Measurements from ENCODE around the gene WDR86. TPM values are rescaled to one million over a fixed set of nuclear protein-coding genes. Genes with fewer than 3 reads are reported as not detected.

WDR86 gene
- total and polyA plus RNA-seq, 2 of the 8 experiments (the other 6 are each of a cell fraction or from before 2014, with no cell fraction given): 12.7 to 15.8 TPM

- TF ChIP-seq CHD7 (IDR thresholded peaks at IDR 0.05; ENCODE audit: insufficient replicate concordance, low read length) (no peak), SIN3A (conservative IDR thresholded peaks at IDR 0.05 in 1 of 2, IDR thresholded peaks at IDR 0.05 in 1 of 2; ENCODE audit: low read depth in 1 of 2, low read length in 2 of 2) (no peak), POLR2AphosphoS5 (IDR thresholded peaks at IDR 0.05; ENCODE audit: low read depth, low read length) (no peak), HDAC6 (IDR thresholded peaks at IDR 0.05; ENCODE audit: low read depth, low read length) (no peak)
These were observed 21.9 kb downstream of the WDR86 start (continued) for GRCh38 chr7:151388007-151388297.
